PC-3 (cell line): ENCODE measurements around the gene NCSTN. TPM values are rescaled to one million over a fixed set of nuclear protein-coding genes. Genes with fewer than 3 reads are reported as not detected.

Source experiments
- ATAC-seq: fragments of 200-7000 bp; cut with Tn5 transposase; 2 replicates; pipeline ENCODE4 v1.9.1; 2020; ENCODE audit warnings: mild to moderate bottlenecking, moderate library complexity
- BruUV-seq: library from RNA; stranded (reverse); fragments of 400-500 nt; replicated peaks from 2 replicates; lab custom pipeline; 2021; lab: Mats Ljungman, UMichigan
- CTCF ChIA-PET: fragments of 300-600 bp; sonication (Branson Sonifier 250); formaldehyde crosslinking; loops from one replicate; lab custom pipeline; 2022; ENCODE audit warnings: antibody characterized with exemption; lab: Charles Lee
- POLR2A ChIA-PET: fragments of 300-600 bp; sonication (Branson Sonifier 250); formaldehyde crosslinking; loops from one replicate; lab custom pipeline; 2022; ENCODE audit warnings: antibody characterized with exemption; ENCODE audit not compliant: unreplicated experiment; lab: Charles Lee
- DNase-seq: peaks from one replicate; pipeline ENCODE4 v3.0.0-alpha.2; 2015
- H2AFZ ChIP-seq: fragments of 300-600 bp; sonication (generic); 2 replicates; pipeline ENCODE4 v1.6.0; 2016; ENCODE audit warnings: antibody characterized with exemption, low read length
- H3F3A ChIP-seq: fragments of 300-600 bp; sonication (generic); one replicate; pipeline ENCODE4 v1.6.0; 2017; ENCODE audit warnings: antibody characterized with exemption, low read length, control low read depth, mild to moderate bottlenecking; ENCODE audit not compliant: unreplicated experiment
- H3K27ac ChIP-seq: fragments of 300-600 bp; sonication (generic); 2 replicates; pipeline ENCODE4 v1.5.1; 2016; ENCODE audit warnings: mild to moderate bottlenecking, low read length
- H3K27me3 ChIP-seq: fragments of 300-600 bp; sonication (generic); 2 replicates; pipeline ENCODE4 v1.6.1; 2016; ENCODE audit warnings: low read length, mixed read lengths
- H3K36me3 ChIP-seq: fragments of 300-600 bp; sonication (generic); 2 replicates; pipeline ENCODE4 v1.6.1; 2016; ENCODE audit warnings: low read depth, mixed run types, low read length, mixed read lengths
- H3K4me1 ChIP-seq: fragments of 300-600 bp; sonication (generic); 2 replicates; pipeline ENCODE4 v1.5.1; 2016; ENCODE audit warnings: low read length; ENCODE audit not compliant: insufficient read depth
- H3K4me2 ChIP-seq: fragments of 300-600 bp; sonication (generic); 2 replicates; pipeline ENCODE4 v1.6.0; 2016; ENCODE audit warnings: low read length
- H3K4me3 ChIP-seq: fragments of 300-600 bp; sonication (generic); 2 replicates; pipeline ENCODE4 v1.5.1; 2016; ENCODE audit warnings: mild to moderate bottlenecking, low read length, mixed read lengths
- H3K79me2 ChIP-seq: fragments of 300-600 bp; sonication (generic); 2 replicates; pipeline ENCODE4 v1.6.1; 2017; ENCODE audit warnings: low read length, mixed read lengths
- H3K9ac ChIP-seq: fragments of 300-600 bp; sonication (generic); 2 replicates; pipeline ENCODE4 v1.6.0; 2016; ENCODE audit warnings: mild to moderate bottlenecking, low read length
- H3K9me2 ChIP-seq: fragments of 300-600 bp; sonication (generic); replicated peaks from 2 replicates; pipeline ENCODE4 v1.6.1; 2016; ENCODE audit warnings: mixed run types, low read length, mixed read lengths
- H3K9me3 ChIP-seq: fragments of 300-600 bp; sonication (generic); 2 replicates; pipeline ENCODE4 v1.6.1; 2016; ENCODE audit warnings: low read length, mixed read lengths
- H4K20me1 ChIP-seq: fragments of 300-600 bp; sonication (generic); 2 replicates; pipeline ENCODE4 v1.6.1; 2016; ENCODE audit warnings: low read length, mixed read lengths
- CTCF ChIP-seq: fragments of 300-600 bp; sonication (generic); conservative IDR thresholded peaks from 2 replicates; pipeline ENCODE4 v1.5.1; 2017; ENCODE audit warnings: antibody characterized with exemption, low read depth, mild to moderate bottlenecking, low read length
- EZH2 ChIP-seq: fragments of 300-600 bp; sonication (generic); IDR thresholded peaks from one replicate; pipeline ENCODE4 v1.6.1; 2017; ENCODE audit warnings: antibody characterized with exemption, mild to moderate bottlenecking, low read length; ENCODE audit not compliant: unreplicated experiment
- EZH2phosphoT487 ChIP-seq: fragments of 300-600 bp; sonication (generic); IDR thresholded peaks from 2 replicates; pipeline ENCODE4 v1.6.1; 2018; ENCODE audit warnings: mild to moderate bottlenecking, antibody characterized with exemption, low read length, borderline replicate concordance
- intact Hi-C: fragments of 100-400 bp; cut with micrococcal nuclease; formaldehyde crosslinking; loops from 2 replicates; pipeline ENCODE4 v1.9.0; 2023
- total RNA-seq: library from RNA; depleted of rRNA; stranded (reverse); fragments of >200 nt; gene quantifications from 2 replicates; pipeline ENCODE4 v1.2.3, GENCODE V29; 2014

Gene NCSTN
- total RNA-seq, 1 experiment from 2014 or later = 49.6 TPM

GRCh38 chr1:160399544-160400222 is 56.5 kb downstream of the NCSTN start:
- H3K4me3 ChIP-seq = no peak overlapping the region
- no peaks in the 10 kb centered on the region for H3K9me2 ChIP-seq
- CTCF ChIA-PET = interaction anchor here (0.7 kb wide), 1 partner anchor 33 kb away, joined by 3 read pairs; no protein-coding TSS in a partner anchor
- no peak overlapping the region for H2AFZ ChIP-seq
- no peak for TF ChIP-seq EZH2
- TF ChIP-seq EZH2phosphoT487 = no peak
- no peak for TF ChIP-seq CTCF
- H3K4me1 ChIP-seq = no peaks in the 10 kb centered on the region
- peaks cover 62% of the 10 kb centered on the region for H3K27me3 ChIP-seq
- no peaks in the 10 kb centered on the region for H4K20me1 ChIP-seq
- ATAC-seq = no peak
- POLR2A ChIA-PET = no interaction called here
- no peak overlapping the region for H3K9ac ChIP-seq
- H3K79me2 ChIP-seq = no peaks in the 10 kb centered on the region
- no peaks in the 10 kb centered on the region for H3F3A ChIP-seq
- no peaks in the 10 kb centered on the region for H3K9me3 ChIP-seq
- BruUV-seq = no TSS peak
- intact Hi-C loops = no loop called here
- no peak for DNase-seq
- no peaks in the 10 kb centered on the region for H3K36me3 ChIP-seq
- no peak overlapping the region for H3K4me2 ChIP-seq
- H3K27ac ChIP-seq = no peak overlapping the region

- H3K9me3 ChIP-seq = no peaks in the 10 kb centered on the region
- no peak for TF ChIP-seq EZH2phosphoT487
- TF ChIP-seq CTCF = no peak
- no peak for TF ChIP-seq EZH2
- no peaks in the 10 kb centered on the region for H3K9me2 ChIP-seq
- DNase-seq (no peak), ATAC-seq (no peak)
- POLR2A ChIA-PET = no interaction called here
- CTCF ChIA-PET = no interaction called here
- intact Hi-C loops = no loop called here
- H3K4me3 ChIP-seq = no peak within 1 kb of the TSS
- H2AFZ ChIP-seq = no peak within 1 kb of the TSS
- BruUV-seq = no TSS peak
- H3K9ac ChIP-seq = no peak within 1 kb of the TSS
- H3K36me3 ChIP-seq = no peaks in the 10 kb centered on the region
- no peak within 1 kb of the TSS for H3K27ac ChIP-seq
- H3F3A ChIP-seq = no peaks in the 10 kb centered on the region
- H3K79me2 ChIP-seq = no peaks in the 10 kb centered on the region
- H4K20me1 ChIP-seq = no peaks in the 10 kb centered on the region
- peaks cover 57% of the 10 kb centered on the region for H3K27me3 ChIP-seq
- no peak within 1 kb of the TSS for H3K4me2 ChIP-seq
- H3K4me1 ChIP-seq = no peaks in the 10 kb centered on the region
These were observed 57.1 kb downstream of the NCSTN start, which contains the start of gene VANGL2 for GRCh38 chr1:160400223-160400645. TSS of gene VANGL2 (plus strand) at chr1:160400564. CDS start at chr1:160415838, 15,274 bp downstream.
